Esophagus muscularis mucosa (tissue), 4 donors: Measurements from ENCODE around the gene ARHGEF2. TPM values are rescaled to one million over a fixed set of nuclear protein-coding genes. Genes with fewer than 3 reads are reported as not detected.

Experiments used
- DNase-seq: peaks from one replicate; pipeline ENCODE4 v3.0.0-alpha.2; 2017; ENCODE audit errors: extremely low spot score
- H3K27ac ChIP-seq, 4 donors: fragments of 200-600 bp; sonication (generic); replicated peaks in 1 of 4; 1 replicate in 3 of 4; 2 replicates in 1 of 4; pipeline ENCODE4 v1.5.1; 2016 to 2019; ENCODE audit warnings: mild to moderate bottlenecking in 1 of 4
- H3K27me3 ChIP-seq, 4 donors: fragments of 200-600 bp; sonication (generic); one replicate each; pipeline versions ENCODE4 v1.5.1 to v1.6.0; 2016 to 2019
- H3K36me3 ChIP-seq, 4 donors: fragments of 200-600 bp; sonication (generic); one replicate each; pipeline ENCODE4 v1.5.1; 2016 to 2019
- H3K4me1 ChIP-seq, 4 donors: fragments of 200-600 bp; sonication (generic); one replicate each; pipeline ENCODE4 v1.5.1; 2016 to 2019
- H3K4me3 ChIP-seq, 4 donors: fragments of 200-600 bp; sonication (generic); 1 replicate in 2 of 4; 2 replicates in 2 of 4; pipeline ENCODE4 v1.5.1; 2016 to 2019; ENCODE audit warnings: mild to moderate bottlenecking in 4 of 4, moderate library complexity in 1 of 4
- H3K9me3 ChIP-seq, 4 donors: fragments of 200-600 bp; sonication (generic); 1 replicate in 3 of 4; 2 replicates in 1 of 4; pipeline ENCODE4 v1.5.1; 2016 to 2019
- EP300 ChIP-seq: sonication (generic); formaldehyde crosslinking; IDR thresholded peaks from one replicate; pipeline ENCODE4 v1.6.1; 2017; ENCODE audit warnings: antibody characterized with exemption
- POLR2A ChIP-seq: fragments of 450-650 bp; IDR thresholded peaks from one replicate; pipeline ENCODE4 v1.6.1; 2017; ENCODE audit warnings: antibody characterized with exemption, moderate library complexity, mild to moderate bottlenecking, low read depth
- POLR2AphosphoS5 ChIP-seq, 2 donors: sonication (generic); formaldehyde crosslinking; IDR thresholded peaks; one replicate each; pipeline ENCODE4 v1.6.1; 2017; ENCODE audit warnings: antibody characterized with exemption in 2 of 2
- WGBS: methylation state at CpG from one replicate; pipeline ENCODE4 v1.1.5; 2018; 5-methylcytosine and 5-hydroxymethylcytosine counted together
- intact Hi-C: fragments of 100-400 bp; cut with DNase I; formaldehyde crosslinking; loops from one replicate; pipeline ENCODE4 v1.15.1; 2023
- total RNA-seq, 4 donors: library from RNA; depleted of rRNA; stranded (reverse); fragments of >200 nt; gene quantifications; one replicate each; pipeline versions ENCODE4 v1.1.0 to v1.2.1, GENCODE V29; 2016
- TF ChIP-seq, protein P1 (sequence below), 3 experiments: fragments of 200-600 bp in 2 of 3; fragments of 450-650 bp in 1 of 3; sonication (generic) in 2 of 3; IDR thresholded peaks; one replicate each; pipeline ENCODE4 v1.5.1; 2017 to 2019; ENCODE audit warnings: antibody characterized with exemption in 3 of 3, mild to moderate bottlenecking in 2 of 3, moderate library complexity in 1 of 3

Gene ARHGEF2
- total RNA-seq, 4 donors from 2014 or later = 54.0 to 130 (median 91.8) TPM

DNA sequence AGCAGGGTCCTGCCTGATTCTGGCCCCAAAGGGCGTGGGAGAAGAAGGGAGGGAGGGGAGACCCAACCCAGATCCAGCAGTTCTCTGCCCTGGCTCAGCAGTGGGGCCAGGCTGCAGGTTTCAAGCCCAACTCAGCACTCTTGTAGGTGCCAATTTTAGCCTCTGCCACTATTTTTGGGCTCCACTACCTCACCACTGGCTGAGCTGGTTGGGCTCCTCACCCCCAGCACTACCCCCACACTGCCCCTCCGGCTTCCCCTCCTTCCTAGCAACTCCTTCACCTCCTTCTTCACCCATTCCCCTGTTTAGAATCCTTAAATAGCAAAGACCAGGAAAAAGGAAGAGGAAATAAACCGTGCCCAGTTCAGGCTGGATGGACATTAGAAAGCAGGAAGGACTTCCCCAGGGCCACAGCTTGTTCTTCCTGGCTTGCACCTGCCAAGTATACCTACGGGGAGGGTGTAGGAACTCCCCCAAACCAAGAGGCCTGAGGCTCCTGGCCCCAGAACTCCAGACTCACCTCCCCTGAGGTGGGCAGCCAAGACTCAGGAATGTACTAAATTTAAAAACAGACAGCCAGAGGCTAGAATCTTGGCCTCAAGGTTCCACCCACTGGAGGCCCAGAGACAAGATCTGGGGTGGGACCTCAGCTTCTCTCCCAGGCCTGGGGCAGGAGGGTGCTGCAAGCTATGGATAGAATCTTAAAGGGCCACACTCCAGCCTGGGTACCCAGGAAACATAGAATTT lies 1.4 kb upstream of the ARHGEF2 start:
- H3K4me3 ChIP-seq = peak overlapping the region; percentile 84 to 90 (median 87)
- no peaks in the 10 kb centered on the region for H3K27me3 ChIP-seq
- H3K9me3 ChIP-seq = no peaks in the 10 kb centered on the region
- WGBS = 11% methylated on average over 4 of the region's 4 CpGs
- H3K27ac ChIP-seq = peak overlapping the region; percentile 97
- TF ChIP-seq POLR2AphosphoS5 (IDR thresholded peaks at IDR 0.05) (peak in 1 of 2 donors; percentile 72), POLR2A (no peak)
- H3K36me3 ChIP-seq = no peaks in the 10 kb centered on the region
- DNase-seq = no peak
- intact Hi-C loops = no loop called here
- peaks cover 70 to 91% (median 86%) of the 10 kb centered on the region in 4 donors for H3K4me1 ChIP-seq

DNA sequence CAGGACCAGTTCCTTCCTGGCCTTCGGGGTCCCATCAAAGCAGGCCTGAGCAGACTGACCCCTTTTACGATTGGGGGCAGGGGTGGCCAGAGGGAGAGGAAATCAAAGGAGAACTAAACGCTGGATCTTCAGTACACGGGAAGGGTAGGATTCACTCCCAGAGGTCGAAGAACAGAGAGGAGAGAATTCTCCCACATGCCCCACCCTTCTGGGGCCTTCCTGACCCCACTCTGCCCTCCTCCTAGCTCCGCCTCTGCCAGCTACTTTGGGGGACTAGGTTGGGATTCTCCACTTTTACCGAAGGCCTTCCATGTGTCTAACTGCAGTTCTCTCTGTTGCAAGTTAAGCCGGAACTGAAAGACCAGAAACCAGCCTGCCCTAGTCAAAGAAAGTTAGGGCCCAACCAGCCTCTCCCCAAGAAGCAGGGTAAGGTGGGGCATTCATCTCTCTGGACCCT lies 654 bp upstream of the ARHGEF2 start:
- no peak for DNase-seq

GRCh38 chr1:155977690-155978324 lies 540 bp downstream of the ARHGEF2 start:
- intact Hi-C loops = no loop called here

More for the DNA sequence above, 654 bp upstream of the ARHGEF2 start:
- Histone ChIP-seq H3K27me3 (no peaks in the 10 kb centered on the region), H3K9me3 (no peaks in the 10 kb centered on the region), H3K27ac (peak overlapping the region; percentile 97), H3K4me3 (peak overlapping the region; percentile 84 to 90 (median 87)), H3K36me3 (peaks cover 0 to 1% (median 0%) of the 10 kb centered on the region in 4 donors), H3K4me1 (peaks cover 75 to 91% (median 89%) of the 10 kb centered on the region in 4 donors)
- intact Hi-C loops = no loop called here
- 22% methylated on average over 5 of the region's 8 CpGs for WGBS
- TF ChIP-seq, protein P1, sequence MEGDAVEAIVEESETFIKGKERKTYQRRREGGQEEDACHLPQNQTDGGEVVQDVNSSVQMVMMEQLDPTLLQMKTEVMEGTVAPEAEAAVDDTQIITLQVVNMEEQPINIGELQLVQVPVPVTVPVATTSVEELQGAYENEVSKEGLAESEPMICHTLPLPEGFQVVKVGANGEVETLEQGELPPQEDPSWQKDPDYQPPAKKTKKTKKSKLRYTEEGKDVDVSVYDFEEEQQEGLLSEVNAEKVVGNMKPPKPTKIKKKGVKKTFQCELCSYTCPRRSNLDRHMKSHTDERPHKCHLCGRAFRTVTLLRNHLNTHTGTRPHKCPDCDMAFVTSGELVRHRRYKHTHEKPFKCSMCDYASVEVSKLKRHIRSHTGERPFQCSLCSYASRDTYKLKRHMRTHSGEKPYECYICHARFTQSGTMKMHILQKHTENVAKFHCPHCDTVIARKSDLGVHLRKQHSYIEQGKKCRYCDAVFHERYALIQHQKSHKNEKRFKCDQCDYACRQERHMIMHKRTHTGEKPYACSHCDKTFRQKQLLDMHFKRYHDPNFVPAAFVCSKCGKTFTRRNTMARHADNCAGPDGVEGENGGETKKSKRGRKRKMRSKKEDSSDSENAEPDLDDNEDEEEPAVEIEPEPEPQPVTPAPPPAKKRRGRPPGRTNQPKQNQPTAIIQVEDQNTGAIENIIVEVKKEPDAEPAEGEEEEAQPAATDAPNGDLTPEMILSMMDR (IDR thresholded peaks at IDR 0.05) = no peak
- no peak for TF ChIP-seq EP300

GRCh38 chr1:155976913-155977689 lies 1.2 kb downstream of the ARHGEF2 start:
- WGBS = 2% methylated on average over 5 of the region's 5 CpGs
- Histone ChIP-seq H3K36me3 (peaks cover 0 to 13% (median under 1%) of the 10 kb centered on the region in 4 donors), H3K4me1 (peaks cover 77 to 91% (median 89%) of the 10 kb centered on the region in 4 donors), H3K9me3 (no peaks in the 10 kb centered on the region), H3K27ac (peak overlapping the region; percentile 97), H3K27me3 (no peaks in the 10 kb centered on the region), H3K4me3 (peak overlapping the region; percentile 84 to 90 (median 87))
- no peak for DNase-seq
- no peak for TF ChIP-seq EP300
- TF ChIP-seq POLR2AphosphoS5 (IDR thresholded peaks at IDR 0.05) = no peak
- TF ChIP-seq, protein P1 (IDR thresholded peaks at IDR 0.05) = no peak
- no peak for TF ChIP-seq POLR2A
- intact Hi-C loops = no loop called here

More at GRCh38 chr1:155977690-155978324, 540 bp downstream of the ARHGEF2 start:
- Histone ChIP-seq H3K27ac (peak overlapping the region; percentile 97), H3K9me3 (no peaks in the 10 kb centered on the region), H3K36me3 (peaks cover 0 to 7% (median 0%) of the 10 kb centered on the region in 4 donors), H3K4me1 (peaks cover 76 to 91% (median 89%) of the 10 kb centered on the region in 4 donors), H3K4me3 (peak overlapping the region; percentile 84 to 90 (median 87)), H3K27me3 (no peaks in the 10 kb centered on the region)
- DNase-seq = no peak
- WGBS = under 1% methylated on average over 13 of the region's 52 CpGs
- TF ChIP-seq POLR2A (no peak), EP300 (no peak), POLR2AphosphoS5 (IDR thresholded peaks at IDR 0.05) (no peak)
- TF ChIP-seq, protein P1 (IDR thresholded peaks at IDR 0.05) = no peak
